Hippocampal formation (tissue), 2 donors: ENCODE measurements around the gene TMEM30B.
"Not testable (repeated sequence)": the region's sequence is repeated elsewhere in the genome, so short reads cannot be mapped to it uniquely, and the experiment has no call there.

Source experiments
- DNase-seq, 2 donors: peaks; one replicate each; lab custom pipeline; 2025; lab: John Stamatoyannopoulos, UW

Gene TMEM30B

GRCh38 chr14:61266436-61266835, 14.7 kb downstream of the TMEM30B start:
- no peak for DNase-seq

DNA sequence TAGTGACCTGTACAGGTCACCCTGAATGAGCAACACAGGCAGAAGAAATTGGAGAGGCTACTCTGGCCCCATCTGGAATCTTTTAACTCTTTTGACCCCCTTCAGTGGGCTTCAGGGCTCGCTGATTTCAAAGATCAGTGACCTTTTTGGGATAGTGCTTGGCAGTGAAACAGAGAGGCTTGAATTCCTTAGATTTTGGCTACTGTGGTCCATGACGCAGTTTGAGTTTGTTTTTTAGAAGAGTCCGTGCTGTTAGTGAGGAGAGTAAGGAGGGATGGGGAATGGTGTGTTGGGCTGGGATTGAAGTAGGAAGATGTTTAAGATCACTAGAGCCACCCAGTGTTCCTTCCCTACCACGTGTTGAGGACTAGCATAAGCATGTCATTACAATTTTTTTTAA, 16.5 kb downstream of the TMEM30B start:
- DNase-seq = no peak

- DNase-seq = no peak
Observed at GRCh38 chr14:61264010-61264571, 17.0 kb downstream of the TMEM30B start.

GRCh38 chr14:61262082-61262481, 19.1 kb downstream of the TMEM30B start:
- no peak for DNase-seq

DNA sequence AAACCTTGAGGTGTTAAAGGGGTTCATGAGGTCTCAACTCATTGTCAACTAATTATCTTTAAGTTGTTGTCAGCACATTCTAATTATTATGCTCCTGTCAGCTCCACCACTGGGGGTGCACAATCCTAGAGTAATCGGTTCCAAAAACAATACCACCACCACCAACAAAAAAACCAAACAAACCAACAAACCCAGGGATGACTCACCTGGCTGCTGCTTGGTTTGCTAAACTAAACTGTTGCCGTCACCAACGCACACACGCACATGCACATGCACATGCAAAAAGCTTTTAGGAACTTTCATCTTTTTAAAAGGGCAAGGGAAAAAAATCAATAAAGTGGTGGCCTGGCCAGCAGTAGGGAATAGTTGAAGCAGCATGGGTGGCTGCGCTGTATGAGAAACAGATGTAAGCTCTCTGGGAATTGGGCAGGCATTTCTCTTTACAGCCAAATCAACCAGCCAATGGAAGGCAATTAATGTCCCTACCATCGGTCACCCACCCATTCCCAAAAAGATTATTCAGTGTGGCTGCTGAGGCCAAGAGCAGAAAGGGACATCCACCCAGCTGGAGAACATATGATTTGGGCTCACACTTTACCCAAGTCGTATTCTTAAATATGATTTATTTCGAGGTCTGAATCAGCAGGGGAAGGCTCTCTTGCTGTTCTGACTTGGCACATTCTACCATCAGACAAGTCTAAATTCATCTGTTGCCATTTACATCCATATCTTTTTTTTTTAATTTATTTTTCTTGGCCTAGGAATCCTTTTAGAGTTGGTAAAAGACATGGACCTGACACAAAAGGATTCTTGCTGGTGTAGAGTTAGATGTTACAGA, 20.0 kb downstream of the TMEM30B start:
- DNase-seq = no peak

- no peak for DNase-seq
Observed at GRCh38 chr14:61258985-61259384, 22.2 kb downstream of the TMEM30B start.

GRCh38 chr14:61257469-61258057, 23.6 kb downstream of the TMEM30B start:
- no peak for DNase-seq

DNA sequence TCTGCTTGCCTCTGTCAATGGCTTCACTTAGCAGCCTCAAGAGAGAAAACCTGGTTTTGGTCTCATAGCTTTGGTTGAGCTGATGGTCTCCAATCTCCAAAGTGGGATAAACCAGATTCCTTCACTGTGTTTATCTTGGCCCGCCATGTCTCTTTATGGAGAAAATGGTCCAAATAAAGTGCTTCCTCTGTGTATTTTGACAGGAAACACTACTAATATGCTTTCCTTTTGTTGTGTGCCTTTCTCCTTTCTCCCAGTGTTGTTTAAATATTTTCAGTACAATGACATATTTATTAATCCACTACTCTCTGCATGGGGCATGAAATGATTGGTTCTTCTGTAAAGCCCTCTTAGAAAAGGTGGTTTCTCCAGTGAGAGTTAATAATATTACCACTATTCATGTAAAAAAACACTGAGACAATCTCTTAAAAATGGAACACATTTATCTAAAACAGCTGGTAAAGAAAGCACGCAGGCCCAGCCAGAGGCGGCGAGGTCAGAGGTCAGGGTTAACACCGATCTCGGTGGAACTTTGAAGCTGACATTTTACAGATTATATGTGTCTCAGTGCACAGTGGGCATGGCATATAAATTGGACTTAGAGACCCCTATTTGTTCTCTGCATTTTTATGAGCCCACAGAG, 24.2 kb downstream of the TMEM30B start:
- no peak for DNase-seq

GRCh38 chr14:61255968-61256367, 25.2 kb downstream of the TMEM30B start:
- no peak for DNase-seq

- no peak for DNase-seq
Observed at GRCh38 chr14:61254808-61255526, 26.2 kb downstream of the TMEM30B start.

DNA sequence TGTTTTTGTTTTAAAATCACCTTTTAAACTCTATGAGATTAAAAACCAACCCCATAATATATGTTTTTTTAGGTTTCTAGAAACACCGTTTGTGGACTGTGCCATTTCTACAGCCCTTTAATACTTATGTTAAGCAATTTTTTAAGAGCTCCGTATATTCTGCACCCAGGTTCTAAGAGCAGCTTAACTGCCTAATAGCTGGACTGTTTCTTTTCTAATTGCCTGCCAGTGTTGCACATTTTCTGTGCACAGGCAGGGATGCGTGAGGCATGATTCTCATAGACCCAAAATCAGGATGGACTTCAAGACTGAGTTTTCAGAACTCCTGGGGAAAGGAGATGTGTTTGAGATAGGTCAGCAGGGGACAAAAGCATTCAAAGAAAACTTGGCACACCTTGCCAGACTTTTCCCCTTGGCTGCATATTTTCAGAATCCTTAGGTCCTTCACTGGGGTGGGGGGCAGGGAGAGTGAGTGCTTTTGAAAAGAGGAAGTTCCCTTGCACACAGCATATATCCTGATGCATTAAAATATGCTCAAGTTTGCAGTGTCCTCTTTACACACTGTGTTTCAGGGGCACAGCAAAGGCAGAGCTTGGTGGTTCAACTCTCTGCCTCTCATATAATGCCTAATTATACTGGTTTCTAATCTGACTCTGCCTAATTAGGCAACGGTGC, 27.9 kb downstream of the TMEM30B start:
- DNase-seq = no peak

DNA sequence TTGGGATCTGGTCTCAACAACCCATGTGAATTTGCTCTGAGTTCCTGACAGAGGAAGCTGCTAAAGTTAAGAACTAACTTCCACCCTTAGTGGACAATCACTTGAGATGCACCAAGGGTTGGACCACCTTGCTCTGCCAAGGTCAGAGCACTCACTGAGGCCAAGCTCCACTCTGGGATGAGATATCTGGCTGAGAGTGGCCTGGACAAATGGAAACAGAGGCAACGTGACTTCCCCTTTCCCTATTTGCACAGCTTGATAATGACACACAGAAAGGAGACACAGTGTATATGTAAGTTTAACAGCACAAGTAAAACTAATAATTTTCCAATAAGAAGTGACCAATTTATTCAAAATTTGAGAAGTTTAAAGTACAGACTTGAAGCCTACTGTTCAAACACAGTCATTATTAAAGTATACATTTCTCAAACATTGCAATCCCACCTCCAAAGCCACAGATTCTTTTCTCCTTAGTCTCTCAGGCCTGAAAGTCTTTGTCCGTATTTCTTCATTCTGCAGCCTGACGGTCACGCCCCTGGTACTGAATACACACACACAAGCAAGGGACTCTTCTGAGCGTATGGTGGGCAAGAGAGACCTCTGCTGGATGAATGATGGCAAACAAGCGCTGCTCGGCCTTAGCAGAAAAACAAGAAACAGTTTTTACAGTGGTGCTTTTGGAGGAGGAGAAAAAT, 28.6 kb downstream of the TMEM30B start:
- DNase-seq = peak; percentile 63 to 81

DNA sequence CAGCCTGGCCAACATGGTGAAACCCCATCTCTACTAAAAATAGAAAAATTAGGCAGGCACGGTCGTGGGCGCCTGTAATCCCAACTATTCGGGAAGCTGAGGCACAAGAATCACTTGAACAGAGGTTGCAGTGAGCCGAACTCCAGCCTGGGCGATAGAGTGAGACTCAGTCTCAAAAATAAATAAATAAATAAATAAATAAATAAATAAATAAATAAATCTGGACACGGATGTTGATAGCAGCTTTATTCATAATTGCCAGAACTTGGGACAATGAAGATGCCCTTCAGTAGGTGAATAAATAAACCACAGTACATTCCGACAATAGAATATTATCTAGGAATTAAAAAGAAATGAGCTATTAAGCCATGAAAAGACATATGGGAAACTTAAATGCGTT, 31.1 kb downstream of the TMEM30B start:
- DNase-seq = no peak

DNA sequence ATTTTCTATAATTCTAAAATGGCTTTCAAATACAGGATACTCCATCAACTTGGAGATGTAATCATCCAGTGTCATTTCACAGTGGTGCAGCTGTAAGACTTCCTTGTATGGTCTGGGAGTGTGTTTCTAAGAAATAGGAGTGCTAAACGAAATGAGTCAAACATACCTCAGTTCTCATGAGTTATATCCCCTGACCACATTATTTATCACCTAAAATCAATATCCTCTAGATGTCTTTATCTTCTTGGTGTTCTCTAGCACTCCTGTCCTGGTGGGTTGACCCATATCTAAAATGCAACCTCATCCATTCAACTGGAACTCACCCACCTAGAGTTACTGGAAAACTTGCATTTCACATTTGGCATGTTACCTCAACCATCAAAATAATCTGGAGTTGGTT, 33.2 kb downstream of the TMEM30B start:
- DNase-seq = no peak

GRCh38 chr14:61246721-61247120, 34.4 kb downstream of the TMEM30B start:
- no peak for DNase-seq

- DNase-seq = no peak
Observed at GRCh38 chr14:61244009-61244408, 37.1 kb downstream of the TMEM30B start.

DNA sequence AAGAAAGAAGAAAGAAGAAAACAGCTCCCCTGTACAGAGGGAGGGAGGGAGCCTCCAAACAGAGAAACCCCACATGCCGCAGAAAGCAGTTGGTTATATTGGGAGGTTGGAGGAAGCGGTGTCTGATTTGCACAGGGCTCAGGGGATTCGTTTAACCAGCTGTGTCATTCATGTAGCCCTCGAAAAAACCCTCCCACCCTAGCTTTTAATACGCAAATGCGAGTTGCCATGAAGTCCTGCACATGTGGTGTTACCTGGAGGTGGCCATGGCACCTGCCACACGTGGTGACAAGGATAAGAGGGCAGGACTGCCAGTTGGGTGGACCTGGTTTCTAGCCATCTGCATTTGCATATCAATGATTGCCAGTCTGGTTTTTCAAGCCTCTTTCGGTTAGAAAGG, 40.9 kb downstream of the TMEM30B start:
- DNase-seq = no peak

DNA sequence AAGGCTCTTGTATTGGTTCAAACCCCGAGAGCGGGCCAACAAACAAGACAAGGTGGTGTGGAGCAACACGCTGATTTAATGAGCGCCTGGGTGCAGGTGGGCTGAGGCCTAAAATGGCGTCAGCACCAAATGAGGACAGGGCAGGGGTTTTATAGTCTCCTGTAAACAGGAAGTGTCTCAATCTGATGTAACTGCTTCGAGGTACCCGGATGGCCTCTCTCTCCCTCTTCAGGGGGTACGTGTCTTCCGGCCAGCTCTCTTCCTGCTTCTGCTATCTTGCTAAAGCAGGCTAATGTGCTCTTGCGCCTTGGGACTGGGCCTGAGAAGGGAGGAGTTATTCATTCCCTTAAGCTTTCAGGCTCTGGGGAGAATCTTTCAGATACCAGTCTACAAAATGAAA, 41.9 kb downstream of the TMEM30B start:
- DNase-seq = not testable (repeated sequence)

DNA sequence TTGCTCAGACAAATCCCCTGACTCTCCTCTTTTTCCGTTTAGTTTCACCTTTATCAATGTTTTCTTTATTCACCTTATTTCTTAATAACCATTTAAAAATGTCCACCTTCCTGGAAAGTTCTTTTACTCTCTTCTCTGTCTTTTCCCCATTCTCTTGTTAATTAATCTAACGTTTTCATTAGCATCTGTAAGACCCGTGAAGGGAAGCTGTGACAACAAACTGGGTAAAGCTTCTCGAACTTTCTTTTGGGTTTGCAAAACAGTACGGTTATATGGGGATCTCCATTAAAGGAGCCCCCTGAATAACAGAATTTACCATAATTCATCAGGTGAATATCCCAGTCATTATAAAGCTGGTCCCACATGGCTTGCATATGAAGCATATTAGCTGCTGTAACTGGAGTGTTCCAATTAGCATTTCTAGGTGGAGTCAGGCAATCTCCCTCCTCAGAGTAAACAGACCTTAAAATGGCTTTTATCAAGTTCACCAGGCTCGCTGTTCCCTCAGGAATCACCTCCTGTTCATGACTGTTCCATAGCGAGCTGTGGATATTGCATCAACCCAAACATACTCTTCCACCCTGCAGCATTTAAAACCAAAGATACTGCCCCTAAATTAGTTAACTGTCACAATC, 42.4 kb downstream of the TMEM30B start:
- DNase-seq = no peak

DNA sequence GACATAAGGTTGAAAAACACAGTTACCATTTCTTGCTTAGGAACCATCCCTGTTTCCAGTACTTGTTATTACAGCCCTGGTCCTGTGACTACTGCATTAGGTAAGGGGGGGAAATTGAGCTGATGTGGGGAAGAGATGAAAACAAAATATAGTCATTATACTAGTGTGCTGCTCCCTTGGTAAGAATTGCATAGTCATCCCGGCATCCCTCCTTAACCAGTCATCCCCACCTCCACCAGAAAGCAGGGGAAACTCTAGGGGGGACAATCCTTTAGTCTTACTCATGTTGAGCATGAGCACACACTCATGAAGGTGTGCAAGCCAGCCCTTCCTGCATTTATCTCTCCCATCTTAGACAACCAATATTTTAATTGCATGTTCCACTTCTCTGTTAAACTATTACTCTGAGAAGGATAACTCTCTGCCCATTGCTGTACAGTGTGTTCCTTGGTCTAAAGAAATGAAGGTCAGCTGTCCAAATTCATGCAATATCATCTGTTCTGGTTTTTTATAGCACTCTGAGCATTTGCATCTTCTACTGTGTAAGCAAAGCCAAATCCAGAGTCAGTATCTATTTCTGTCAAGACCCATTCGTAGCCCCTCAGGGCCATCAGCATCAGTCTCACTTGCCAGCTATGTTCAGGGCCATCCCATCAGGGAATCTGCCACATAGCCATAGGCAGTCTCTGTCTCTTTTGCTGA, 46.8 kb downstream of the TMEM30B start:
- DNase-seq = no peak
